ENCODE results near the gene VPS72. TPM values are rescaled to one million over a fixed set of nuclear protein-coding genes. Genes with fewer than 3 reads are reported as not detected.

VPS72 gene
- polyA plus RNA-seq, 1 donor (not counting 4 experiments of a cell fraction or from before 2014, with no cell fraction given) = 69.9 TPM

- dilution Hi-C loops (cut with MboI; ENCODE audit: extremely low pct_ligation_motif_present, low sequenced_read_pairs) = no loop called here
- Histone ChIP-seq H3K4me3 (ENCODE audit: control insufficient read depth in 2 of 3, extremely low read depth in 1 of 3, insufficient read depth in 2 of 3, low read depth in 1 of 3, low read length in 3 of 3) (no peak overlapping the region), H3K4me1 (ENCODE audit: control insufficient read depth, extremely low read depth, insufficient read depth, low read length) (peaks cover 10% of the 10 kb centered on the region), H2AFZ (ENCODE audit: control insufficient read depth, low read length) (no peak overlapping the region), H4K20me1 (ENCODE audit: control insufficient read depth, extremely low read depth, insufficient read depth, low read length) (no peaks in the 10 kb centered on the region), H3K27ac (ENCODE audit: control insufficient read depth, insufficient read depth, low read length) (no peak overlapping the region), H3K79me2 (ENCODE audit: control insufficient read depth, insufficient read depth, low read length) (no peaks in the 10 kb centered on the region), H3K4me2 (ENCODE audit: control insufficient read depth, extremely low read depth, insufficient read depth, low read depth, low read length) (no peak overlapping the region), H3K27me3 (ENCODE audit: control insufficient read depth, extremely low read depth, insufficient read depth, low read length) (peaks cover 23% of the 10 kb centered on the region), H3K36me3 (ENCODE audit: control insufficient read depth in 2 of 2, extremely low read depth in 1 of 2, insufficient read depth in 2 of 2, low read length in 2 of 2) (no peaks in the 10 kb centered on the region), H3K9me1 (ENCODE audit: control insufficient read depth, extremely low read depth, insufficient read depth, low read length) (no peaks in the 10 kb centered on the region), H3K9ac (ENCODE audit: control insufficient read depth, extremely low read depth, insufficient read depth, low read length) (no peak overlapping the region), H3K9me3 (ENCODE audit: control insufficient read depth, low read depth, low read length) (no peaks in the 10 kb centered on the region)
- FAIRE-seq (no peak), DNase-seq (ENCODE audit: low read depth, low spot score) (no peak)
- TF ChIP-seq CTCF (optimal IDR thresholded peaks at IDR 0.05 in 1 of 3, IDR thresholded peaks at IDR 0.05 in 1 of 3, conservative IDR thresholded peaks at IDR 0.05 in 1 of 3; ENCODE audit: extremely low read depth in 1 of 3, insufficient read depth in 2 of 3, low read length in 3 of 3) (no peak), EZH2 (IDR thresholded peaks at IDR 0.05; ENCODE audit: low read length) (no peak)
Measured at GRCh38 chr1:151134991-151135390, 55.0 kb downstream of the VPS72 start.

GRCh38 chr1:151134396-151134795 lies 55.6 kb downstream of the VPS72 start:
- DNase-seq (ENCODE audit: low read depth, low spot score) (no peak), FAIRE-seq (no peak)
- TF ChIP-seq EZH2 (IDR thresholded peaks at IDR 0.05; ENCODE audit: low read length) (no peak), CTCF (optimal IDR thresholded peaks at IDR 0.05 in 1 of 3, IDR thresholded peaks at IDR 0.05 in 1 of 3, conservative IDR thresholded peaks at IDR 0.05 in 1 of 3; ENCODE audit: extremely low read depth in 1 of 3, insufficient read depth in 2 of 3, low read length in 3 of 3) (no peak)
- H3K27ac ChIP-seq (ENCODE audit: control insufficient read depth, insufficient read depth, low read length) = no peak overlapping the region
- no peak overlapping the region for H3K4me2 ChIP-seq (ENCODE audit: control insufficient read depth, extremely low read depth, insufficient read depth, low read depth, low read length)
- dilution Hi-C loops (cut with MboI; ENCODE audit: extremely low pct_ligation_motif_present, low sequenced_read_pairs) = no loop called here
- no peaks in the 10 kb centered on the region for H3K9me1 ChIP-seq (ENCODE audit: control insufficient read depth, extremely low read depth, insufficient read depth, low read length)
- no peaks in the 10 kb centered on the region for H3K9me3 ChIP-seq (ENCODE audit: control insufficient read depth, low read depth, low read length)
- H3K4me3 ChIP-seq (ENCODE audit: control insufficient read depth in 2 of 3, extremely low read depth in 1 of 3, insufficient read depth in 2 of 3, low read depth in 1 of 3, low read length in 3 of 3) = no peak overlapping the region
- H3K36me3 ChIP-seq (ENCODE audit: control insufficient read depth in 2 of 2, extremely low read depth in 1 of 2, insufficient read depth in 2 of 2, low read length in 2 of 2) = no peaks in the 10 kb centered on the region
- H3K9ac ChIP-seq (ENCODE audit: control insufficient read depth, extremely low read depth, insufficient read depth, low read length) = no peak overlapping the region
- no peaks in the 10 kb centered on the region for H4K20me1 ChIP-seq (ENCODE audit: control insufficient read depth, extremely low read depth, insufficient read depth, low read length)
- H2AFZ ChIP-seq (ENCODE audit: control insufficient read depth, low read length) = no peak overlapping the region
- peaks cover 23% of the 10 kb centered on the region for H3K27me3 ChIP-seq (ENCODE audit: control insufficient read depth, extremely low read depth, insufficient read depth, low read length)
- peaks cover 10% of the 10 kb centered on the region for H3K4me1 ChIP-seq (ENCODE audit: control insufficient read depth, extremely low read depth, insufficient read depth, low read length)
- H3K79me2 ChIP-seq (ENCODE audit: control insufficient read depth, insufficient read depth, low read length) = no peaks in the 10 kb centered on the region

Measured in keratinocyte (primary cell).